CD4-positive, CD25-positive, alpha-beta regulatory T cell (primary cell): ENCODE results near the gene BTNL8. TPM values are rescaled to one million over a fixed set of nuclear protein-coding genes. Genes with fewer than 3 reads are reported as not detected.

ENCODE experiments used
- ATAC-seq, 2 donors: fragments of 150-1000 bp; cut with Tn5 transposase; one replicate each; pipeline ENCODE4 v1.10.0; 2021; ENCODE audit warnings: low read depth in 2 of 2, moderate number of reproducible peaks in 2 of 2, moderate library complexity in 1 of 2
- DNase-seq, 3 donors: peaks; one replicate each; pipeline versions ENCODE4 v3.0.0 to v3.0.0-alpha.2; 2012 to 2022; ENCODE audit warnings: mixed read lengths in 1 of 3
- H3K27ac ChIP-seq: one replicate; pipeline ENCODE4 v1.7.0; 2013; ENCODE audit warnings: mild to moderate bottlenecking, low read length; ENCODE audit not compliant: insufficient read depth, poor library complexity, severe bottlenecking
- H3K27me3 ChIP-seq: one replicate; pipeline ENCODE4 v1.7.0; 2013; ENCODE audit warnings: low read length; ENCODE audit not compliant: control insufficient read depth, insufficient read depth
- H3K36me3 ChIP-seq: one replicate; pipeline ENCODE4 v1.7.0; 2013; ENCODE audit warnings: mild to moderate bottlenecking, low read length, moderate library complexity; ENCODE audit not compliant: control insufficient read depth, insufficient read depth
- H3K4me1 ChIP-seq: 2 replicates; pipeline ENCODE4 v1.7.0; 2013; ENCODE audit warnings: mild to moderate bottlenecking, low read length; ENCODE audit not compliant: insufficient read depth, control insufficient read depth, poor library complexity, severe bottlenecking
- H3K4me3 ChIP-seq: one replicate; pipeline ENCODE4 v1.7.0; 2013; ENCODE audit warnings: low read depth, mild to moderate bottlenecking, low read length, moderate library complexity
- H3K9me3 ChIP-seq, 2 experiments: 1 replicate in 1 of 2; 2 replicates in 1 of 2; pipeline ENCODE4 v1.7.0; 2013; ENCODE audit warnings: low read length in 2 of 2, mild to moderate bottlenecking in 1 of 2, moderate library complexity in 1 of 2; ENCODE audit not compliant: control insufficient read depth in 2 of 2
- H3K27ac Mint-ChIP-seq, 3 donors: one replicate each; pipeline ENCODE4 v1.8.0; 2020 to 2022; ENCODE audit warnings: mild to moderate bottlenecking in 3 of 3, mixed read lengths in 3 of 3, moderate library complexity in 2 of 3
- H3K27me3 Mint-ChIP-seq: one replicate; pipeline ENCODE4 v1.8.0; 2022; ENCODE audit warnings: mild to moderate bottlenecking, mixed read lengths
- H3K36me3 Mint-ChIP-seq: one replicate; pipeline ENCODE4 v1.8.0; 2020; ENCODE audit warnings: mixed read lengths
- H3K4me1 Mint-ChIP-seq, 4 donors: one replicate each; pipeline ENCODE4 v1.8.0; 2020 to 2022; ENCODE audit warnings: mixed read lengths in 4 of 4, mild to moderate bottlenecking in 1 of 4
- H3K4me3 Mint-ChIP-seq, 4 donors: one replicate each; pipeline ENCODE4 v1.8.0; 2020 to 2022; ENCODE audit warnings: mild to moderate bottlenecking in 4 of 4, mixed read lengths in 4 of 4, moderate library complexity in 3 of 4
- H3K9me3 Mint-ChIP-seq, 7 donors: one replicate each; pipeline ENCODE4 v1.8.0; 2020 to 2022; ENCODE audit warnings: mixed read lengths in 7 of 7, mild to moderate bottlenecking in 3 of 7, moderate library complexity in 2 of 7
- polyA plus RNA-seq, 4 donors: library from polyadenylated mRNA; unstranded; fragments of 300-500 nt; fragmentation: Illumina TruSeq; gene quantifications; one replicate each; pipeline ENCODE4 v1.2.3, GENCODE V29; 2021
- total RNA-seq: library from RNA; stranded (reverse); gene quantifications from one replicate; pipeline ENCODE4 v1.2.3, GENCODE V29; 2022

Gene BTNL8
- total and polyA plus RNA-seq, 5 donors from 2014 or later: 0.16 to 0.33 TPM; not detected in 3

DNA sequence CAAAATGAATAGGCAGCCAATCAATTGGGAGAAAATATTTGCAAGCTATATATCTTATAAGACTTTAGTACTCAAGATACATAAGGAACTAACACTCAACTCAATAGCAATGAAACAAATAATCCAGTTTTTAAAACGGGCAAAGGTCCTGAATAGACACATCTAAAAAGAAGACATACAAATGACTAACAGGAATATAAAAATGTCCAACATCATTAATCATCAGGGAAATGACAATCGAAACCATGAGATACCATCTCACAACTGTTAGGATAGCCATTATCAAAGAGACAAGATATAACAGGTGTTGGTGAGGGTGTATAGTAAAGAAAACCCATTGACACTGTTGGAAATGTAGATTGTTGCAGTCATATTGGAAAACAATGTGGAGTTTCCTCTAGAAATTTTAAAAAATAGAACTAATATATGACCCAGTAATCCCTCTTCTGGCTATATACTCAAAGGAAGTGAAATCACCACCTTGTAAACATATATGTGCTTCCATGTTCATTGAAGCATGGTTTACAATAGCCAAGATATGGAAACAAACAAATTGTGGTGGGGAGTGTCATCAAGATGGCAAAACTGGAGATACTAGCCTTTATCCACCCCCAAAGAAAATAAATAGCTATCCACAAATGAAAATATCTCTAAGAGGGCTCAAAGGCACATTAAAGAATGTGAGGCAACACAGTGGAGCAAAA, 75.8 kb downstream of the BTNL8 start:
- H3K4me3 Mint-ChIP-seq: no peak overlapping the region
- H3K36me3 ChIP-seq: no peaks in the 10 kb centered on the region
- no peaks in the 10 kb centered on the region for H3K9me3 Mint-ChIP-seq
- H3K36me3 Mint-ChIP-seq: no peaks in the 10 kb centered on the region
- H3K4me3 ChIP-seq: no peak overlapping the region
- ATAC-seq (no peak), DNase-seq (no peak)
- H3K27me3 Mint-ChIP-seq: no peaks in the 10 kb centered on the region
- H3K27ac Mint-ChIP-seq: peak overlapping the region in 2 of 3 donors; percentile 31 to 64
- H3K9me3 ChIP-seq: no peaks in the 10 kb centered on the region
- H3K27ac ChIP-seq: no peak overlapping the region
- H3K4me1 ChIP-seq: no peaks in the 10 kb centered on the region
- no peaks in the 10 kb centered on the region for H3K27me3 ChIP-seq
- H3K4me1 Mint-ChIP-seq: peaks cover 3 to 19% (median 5%) of the 10 kb centered on the region in 4 donors

DNA sequence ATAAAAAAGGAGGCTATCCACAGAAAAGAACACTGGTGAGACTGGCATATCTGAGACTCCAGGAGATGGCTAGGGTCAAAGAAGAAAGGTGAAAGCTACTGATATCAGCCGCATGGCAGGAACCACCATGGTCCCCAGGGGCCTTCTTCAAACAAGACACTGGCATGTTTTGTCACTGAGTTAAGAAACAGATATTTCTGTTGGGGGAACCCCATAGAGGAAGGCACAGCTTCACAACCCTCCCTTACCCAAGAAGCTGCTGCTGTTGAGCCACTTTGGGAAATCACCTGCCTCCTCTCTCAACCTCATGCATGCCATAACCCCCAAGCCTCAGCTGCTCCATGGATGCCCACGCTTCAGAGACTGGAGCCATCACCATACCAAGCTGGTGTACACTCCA, 76.4 kb downstream of the BTNL8 start:
- Histone ChIP-seq H3K27ac (no peak overlapping the region), H3K36me3 (no peaks in the 10 kb centered on the region), H3K4me3 (no peak overlapping the region), H3K9me3 (no peaks in the 10 kb centered on the region), H3K27me3 (no peaks in the 10 kb centered on the region), H3K4me1 (no peaks in the 10 kb centered on the region)
- Mint-ChIP-seq H3K27me3 (no peaks in the 10 kb centered on the region), H3K4me1 (peaks cover 3 to 19% (median 5%) of the 10 kb centered on the region in 4 donors), H3K9me3 (no peaks in the 10 kb centered on the region), H3K4me3 (no peak overlapping the region), H3K36me3 (no peaks in the 10 kb centered on the region), H3K27ac (peak overlapping the region in 2 of 3 donors; percentile 31 to 64)
- no peak for DNase-seq
- peak in 1 of 2 donors; percentile 37 for ATAC-seq

DNA sequence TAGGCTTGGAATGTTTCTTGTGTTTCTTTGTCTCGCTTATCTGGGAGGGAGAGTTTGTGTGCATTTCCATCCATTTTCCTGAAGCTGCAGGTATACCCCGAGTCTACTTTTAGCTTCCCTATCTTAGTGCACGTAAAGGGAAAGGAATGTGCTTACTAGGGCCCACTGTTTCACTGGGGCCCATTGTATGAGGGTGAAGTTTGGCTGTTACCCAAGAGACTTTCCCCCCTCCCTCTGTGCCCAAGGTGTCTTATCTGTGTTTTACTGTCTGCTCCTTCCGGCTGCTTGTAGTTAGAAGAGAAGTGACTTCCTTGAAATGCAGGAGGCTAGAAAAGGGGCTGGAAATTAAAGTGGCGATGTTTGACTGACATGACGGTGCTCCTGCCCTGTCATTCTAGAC, 77.6 kb downstream of the BTNL8 start:
- Mint-ChIP-seq H3K4me1 (peaks cover 3 to 19% (median 5%) of the 10 kb centered on the region in 4 donors), H3K27me3 (no peaks in the 10 kb centered on the region), H3K27ac (peak overlapping the region; percentile 43 to 65 (median 50)), H3K4me3 (peak overlapping the region in 2 of 4 donors; percentile 23 to 72), H3K36me3 (no peaks in the 10 kb centered on the region), H3K9me3 (no peaks in the 10 kb centered on the region)
- H3K4me1 ChIP-seq: no peaks in the 10 kb centered on the region
- no peaks in the 10 kb centered on the region for H3K27me3 ChIP-seq
- H3K9me3 ChIP-seq: no peaks in the 10 kb centered on the region
- H3K36me3 ChIP-seq: no peaks in the 10 kb centered on the region
- DNase-seq: peak in 2 of 3 donors; percentile 24 to 43
- ATAC-seq: peak in 1 of 2 donors; percentile 37
- no peak overlapping the region for H3K27ac ChIP-seq
- H3K4me3 ChIP-seq: no peak overlapping the region

- no peaks in the 10 kb centered on the region for H3K36me3 ChIP-seq
- Mint-ChIP-seq H3K9me3 (no peaks in the 10 kb centered on the region), H3K27me3 (no peaks in the 10 kb centered on the region), H3K4me3 (no peak overlapping the region), H3K27ac (no peak overlapping the region), H3K4me1 (peaks cover 3 to 19% (median 5%) of the 10 kb centered on the region in 4 donors), H3K36me3 (no peaks in the 10 kb centered on the region)
- no peak overlapping the region for H3K27ac ChIP-seq
- ATAC-seq: no peak
- no peaks in the 10 kb centered on the region for H3K4me1 ChIP-seq
- H3K27me3 ChIP-seq: no peaks in the 10 kb centered on the region
- no peak for DNase-seq
- H3K9me3 ChIP-seq: no peaks in the 10 kb centered on the region
- no peak overlapping the region for H3K4me3 ChIP-seq
Observed at GRCh38 chr5:180977852-180978251, 78.9 kb downstream of the BTNL8 start.

- ATAC-seq (no peak), DNase-seq (no peak)
- Mint-ChIP-seq H3K4me3 (no peak overlapping the region), H3K4me1 (no peaks in the 10 kb centered on the region), H3K9me3 (peaks cover 0 to 2% (median 0%) of the 10 kb centered on the region in 7 donors), H3K36me3 (no peaks in the 10 kb centered on the region), H3K27me3 (no peaks in the 10 kb centered on the region), H3K27ac (no peak overlapping the region)
- no peaks in the 10 kb centered on the region for H3K36me3 ChIP-seq
- no peaks in the 10 kb centered on the region for H3K27me3 ChIP-seq
- H3K9me3 ChIP-seq: no peaks in the 10 kb centered on the region
- H3K4me1 ChIP-seq: no peaks in the 10 kb centered on the region
- no peak overlapping the region for H3K4me3 ChIP-seq
- no peak overlapping the region for H3K27ac ChIP-seq
Observed at GRCh38 chr5:180982008-180982741, 83.2 kb downstream of the BTNL8 start.

DNA sequence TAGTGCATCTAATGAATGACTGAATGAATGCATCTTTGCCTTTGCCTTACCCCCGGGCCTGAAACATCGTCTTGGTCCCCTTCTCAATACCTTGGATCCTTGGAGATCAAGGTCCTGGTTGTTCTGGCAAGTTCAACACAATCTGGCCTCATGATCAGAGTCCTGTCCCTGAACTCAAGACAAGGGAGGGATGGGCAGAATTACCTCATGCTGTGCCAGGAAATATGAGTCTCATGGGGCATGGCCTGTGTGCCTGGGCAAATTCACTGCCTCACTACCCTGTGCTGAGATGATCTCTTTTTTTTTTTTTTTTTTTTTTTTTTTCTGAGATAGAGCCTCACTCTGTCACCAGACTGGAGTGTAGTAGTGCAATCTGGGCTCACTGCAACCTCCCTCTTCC, 89.1 kb downstream of the BTNL8 start:
- no peaks in the 10 kb centered on the region for H3K36me3 Mint-ChIP-seq

DNA sequence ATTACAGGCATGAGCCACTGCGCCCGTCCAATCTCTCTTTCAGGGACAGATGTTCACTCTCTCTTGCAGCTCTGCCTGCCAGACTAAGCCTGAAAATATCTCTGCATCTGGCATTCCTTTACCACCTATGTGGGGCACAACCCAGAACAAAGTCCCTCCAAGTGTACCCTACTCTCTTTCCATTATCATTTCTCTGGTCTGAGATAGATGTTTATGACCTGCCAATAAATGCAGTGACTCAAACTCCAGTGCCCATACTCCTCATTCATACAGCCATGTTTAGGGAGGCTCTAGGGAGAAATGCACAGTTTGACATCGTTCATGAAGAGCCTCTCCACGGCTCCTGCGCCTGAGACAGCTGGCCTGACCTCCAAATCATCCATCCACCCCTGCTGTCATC, 89.6 kb downstream of the BTNL8 start, which contains the start of gene BTNL3:
BTNL3 (plus strand) TSS at position 255 of the 400 bp plus-strand sequence. CDS start 183 bp downstream, outside the sequence.
- H3K27me3 ChIP-seq: no peaks in the 10 kb centered on the region
- Mint-ChIP-seq H3K36me3 (no peaks in the 10 kb centered on the region), H3K9me3 (peaks cover 0 to 4% (median 0%) of the 10 kb centered on the region in 7 donors), H3K4me1 (no peaks in the 10 kb centered on the region), H3K27ac (no peak within 1 kb of the TSS), H3K4me3 (no peak within 1 kb of the TSS), H3K27me3 (no peaks in the 10 kb centered on the region)
- no peak for DNase-seq
- H3K4me1 ChIP-seq: no peaks in the 10 kb centered on the region
- no peak within 1 kb of the TSS for H3K4me3 ChIP-seq
- no peak for ATAC-seq
- no peak within 1 kb of the TSS for H3K27ac ChIP-seq
- H3K36me3 ChIP-seq: no peaks in the 10 kb centered on the region
- H3K9me3 ChIP-seq: no peaks in the 10 kb centered on the region

More for the DNA sequence above, 89.1 kb downstream of the BTNL8 start:
- H3K9me3 Mint-ChIP-seq: peaks cover 0 to 2% (median 0%) of the 10 kb centered on the region in 7 donors
- H3K36me3 ChIP-seq: no peaks in the 10 kb centered on the region
- H3K27ac ChIP-seq: no peak overlapping the region
- ATAC-seq (no peak), DNase-seq (no peak)
- H3K9me3 ChIP-seq: no peaks in the 10 kb centered on the region
- no peak overlapping the region for H3K4me3 Mint-ChIP-seq
- H3K27me3 ChIP-seq: no peaks in the 10 kb centered on the region
- no peak overlapping the region for H3K4me3 ChIP-seq
- no peaks in the 10 kb centered on the region for H3K27me3 Mint-ChIP-seq
- H3K4me1 Mint-ChIP-seq: no peaks in the 10 kb centered on the region
- H3K4me1 ChIP-seq: no peaks in the 10 kb centered on the region
- no peak overlapping the region for H3K27ac Mint-ChIP-seq
